Activated T-cell treated with anti-CD3 and anti-CD28 coated beads, Interleukin-2, amount 50 U/mL, for 72 hours (primary cell): Measurements from ENCODE around the gene INPP4A. TPM values are rescaled to one million over a fixed set of nuclear protein-coding genes. Genes with fewer than 3 reads are reported as not detected.
"Not testable (repeated sequence)": the region's sequence is repeated elsewhere in the genome, so short reads cannot be mapped to it uniquely, and the experiment has no call there.

Experiments used
- ATAC-seq, 2 donors: fragments of 150-1000 bp; cut with Tn5 transposase; replicated peaks in 1 of 2; 2 replicates each; pipeline ENCODE4 v1.10.0; 2021; ENCODE audit warnings: moderate library complexity in 2 of 2, mild to moderate bottlenecking in 1 of 2
- DNase-seq, 2 donors: peaks; one replicate each; pipeline ENCODE4 v3.0.0; 2021 to 2022; ENCODE audit warnings: mixed read lengths in 1 of 2
- H3K27ac Mint-ChIP-seq: one replicate; pipeline ENCODE4 v1.8.0; 2022; ENCODE audit warnings: mild to moderate bottlenecking, moderate library complexity, mixed read lengths
- H3K27me3 Mint-ChIP-seq: one replicate; pipeline ENCODE4 v1.8.0; 2022; ENCODE audit warnings: low read depth, mixed read lengths
- H3K36me3 Mint-ChIP-seq, 2 donors: one replicate each; pipeline ENCODE4 v1.8.0; 2022; ENCODE audit warnings: mixed read lengths in 2 of 2, mild to moderate bottlenecking in 1 of 2; ENCODE audit not compliant: insufficient read depth in 2 of 2
- H3K4me1 Mint-ChIP-seq: one replicate; pipeline ENCODE4 v1.8.0; 2022; ENCODE audit warnings: low read depth, mixed read lengths
- H3K4me3 Mint-ChIP-seq, 2 donors: one replicate each; pipeline ENCODE4 v1.8.0; 2022; ENCODE audit warnings: mild to moderate bottlenecking in 2 of 2, mixed read lengths in 2 of 2, moderate library complexity in 2 of 2
- H3K9me3 Mint-ChIP-seq, 2 donors: one replicate each; pipeline ENCODE4 v1.8.0; 2022; ENCODE audit warnings: mixed read lengths in 2 of 2
- total RNA-seq, 2 donors: library from RNA; stranded (reverse); gene quantifications; one replicate each; pipeline ENCODE4 v1.2.3, GENCODE V29; 2022

Gene INPP4A
- total RNA-seq, 2 donors from 2014 or later = 51.6 to 55.1 TPM

DNA sequence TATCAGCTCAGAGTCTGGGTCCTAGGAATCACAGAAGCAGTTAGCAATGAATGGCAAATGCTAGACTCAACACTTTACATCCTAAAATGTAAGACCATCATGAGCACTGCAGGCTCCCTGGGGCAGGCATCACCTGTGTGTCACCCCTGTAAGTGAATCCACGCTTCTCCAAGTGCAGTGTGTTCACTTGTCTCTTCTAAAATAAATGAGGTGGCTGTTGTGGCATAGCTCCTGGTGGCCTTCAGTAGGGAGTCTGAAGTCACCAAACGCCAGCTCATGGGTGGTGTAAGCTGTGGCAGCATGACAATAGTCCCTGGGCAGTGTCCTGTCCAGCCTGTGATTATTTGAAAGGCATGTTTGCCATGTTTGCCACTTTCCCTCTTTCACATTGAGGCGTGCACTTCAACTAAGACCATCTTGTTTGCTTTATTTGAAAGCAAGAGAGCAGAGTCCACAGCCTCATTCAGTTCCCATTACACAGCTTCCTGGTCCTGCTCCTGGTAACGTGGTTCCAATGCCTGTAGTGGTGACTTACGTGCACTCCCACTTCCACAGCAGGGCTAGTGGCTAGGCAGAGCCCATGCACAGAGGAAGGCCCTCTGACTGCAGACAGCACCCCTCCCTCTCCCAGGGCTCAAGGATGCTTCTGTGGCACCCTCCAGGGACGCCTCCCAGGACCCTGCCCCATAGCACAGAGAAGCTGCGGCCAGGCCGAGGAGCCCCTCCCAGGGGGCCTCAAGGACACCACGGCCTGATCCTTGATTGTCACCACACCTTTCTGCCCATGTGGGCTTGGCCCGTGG is 139.4 kb downstream of the INPP4A start:
- peaks cover 3% of the 10 kb centered on the region for H3K4me1 Mint-ChIP-seq
- H3K4me3 Mint-ChIP-seq = no peak overlapping the region
- no peak for ATAC-seq
- H3K27me3 Mint-ChIP-seq = no peaks in the 10 kb centered on the region
- H3K9me3 Mint-ChIP-seq = no peaks in the 10 kb centered on the region
- H3K36me3 Mint-ChIP-seq = peaks cover 0 to 9% of the 10 kb centered on the region in 2 donors
- no peak for DNase-seq
- H3K27ac Mint-ChIP-seq = no peak overlapping the region

DNA sequence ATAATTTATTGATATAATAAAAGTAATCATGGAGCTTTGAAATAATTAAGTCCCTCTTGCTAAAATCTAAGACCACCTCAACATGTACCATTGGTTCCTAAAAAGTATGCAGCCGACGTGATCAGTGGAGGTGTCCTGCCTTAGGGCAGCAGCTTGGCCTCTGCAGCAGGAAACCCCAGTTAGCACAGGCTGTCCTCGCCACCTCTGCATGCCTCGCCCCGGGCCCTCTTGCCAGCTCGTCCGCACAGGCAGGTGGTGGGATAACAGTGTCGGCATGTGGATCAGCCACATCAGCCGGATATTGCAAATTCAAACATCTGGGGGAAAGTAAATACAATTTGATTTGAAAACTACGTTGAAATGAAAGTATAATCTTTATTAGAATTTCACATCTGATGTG is 140.7 kb downstream of the INPP4A start:
- no peaks in the 10 kb centered on the region for H3K9me3 Mint-ChIP-seq
- DNase-seq = no peak
- no peak for ATAC-seq
- peaks cover 4% of the 10 kb centered on the region for H3K4me1 Mint-ChIP-seq
- H3K27ac Mint-ChIP-seq = no peak overlapping the region
- H3K36me3 Mint-ChIP-seq = peaks cover 0 to 9% of the 10 kb centered on the region in 2 donors
- no peaks in the 10 kb centered on the region for H3K27me3 Mint-ChIP-seq
- H3K4me3 Mint-ChIP-seq = no peak overlapping the region

DNA sequence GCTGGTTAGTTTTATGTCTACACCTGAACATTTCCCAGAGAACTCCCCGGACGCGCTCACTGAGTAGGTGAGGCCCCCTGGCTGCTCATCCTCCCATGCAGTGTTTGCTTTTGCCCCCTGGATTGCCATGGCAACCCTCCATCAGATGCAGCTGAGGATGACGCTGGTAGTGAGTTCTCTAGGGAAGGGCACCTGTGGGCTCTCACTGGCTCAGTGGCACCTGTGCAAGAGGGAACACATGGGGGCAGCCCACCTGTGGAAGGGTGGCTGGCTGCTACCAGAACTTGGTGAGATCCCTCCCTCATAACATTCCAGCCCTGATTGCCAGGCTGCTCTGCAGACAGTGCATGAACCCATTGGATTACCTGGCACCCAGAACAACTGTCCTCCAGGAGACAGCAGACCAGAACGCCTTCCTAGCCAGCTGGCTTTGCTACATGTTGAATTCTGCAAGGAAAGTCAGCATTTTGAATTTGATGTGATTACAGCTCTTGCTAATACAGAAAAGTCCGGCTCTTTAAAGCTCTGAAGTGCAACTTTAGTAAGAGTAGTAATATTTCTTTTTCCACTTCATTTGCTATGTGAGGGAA is 142.0 kb downstream of the INPP4A start:
- no peak overlapping the region for H3K4me3 Mint-ChIP-seq
- no peaks in the 10 kb centered on the region for H3K27me3 Mint-ChIP-seq
- peaks cover 0 to 12% of the 10 kb centered on the region in 2 donors for H3K36me3 Mint-ChIP-seq
- no peak for DNase-seq
- peaks cover 4% of the 10 kb centered on the region for H3K4me1 Mint-ChIP-seq
- no peaks in the 10 kb centered on the region for H3K9me3 Mint-ChIP-seq
- no peak for ATAC-seq
- H3K27ac Mint-ChIP-seq = no peak overlapping the region

DNA sequence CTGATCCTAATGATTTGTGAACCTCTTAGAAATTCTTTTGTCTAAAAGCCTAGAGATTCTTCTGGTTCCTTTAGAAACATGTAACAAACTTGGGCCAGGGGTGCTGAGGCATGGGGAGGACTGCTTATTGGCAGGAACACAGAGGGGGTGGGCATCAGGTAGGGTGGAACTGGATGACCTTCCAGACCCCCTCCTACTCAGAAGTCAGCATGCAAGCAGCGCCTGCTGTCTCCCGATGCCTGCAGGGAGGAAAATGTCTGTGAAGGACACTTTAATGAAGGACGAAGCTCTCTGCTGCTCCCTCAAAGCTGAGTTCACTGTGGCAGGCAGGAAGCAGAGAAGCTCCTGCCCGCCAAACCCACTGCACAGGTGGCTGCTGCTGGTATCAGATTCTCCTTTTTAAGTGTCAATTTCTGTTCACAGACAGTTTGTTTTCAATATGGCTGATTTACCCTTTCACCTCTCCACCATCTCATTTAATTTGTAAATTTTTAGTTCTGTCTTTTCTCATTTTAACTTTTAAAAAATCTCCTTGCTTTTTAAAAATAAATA is 144.3 kb downstream of the INPP4A start:
- no peak for ATAC-seq
- H3K27ac Mint-ChIP-seq = peak overlapping the region; percentile 61
- peaks cover 8 to 15% of the 10 kb centered on the region in 2 donors for H3K36me3 Mint-ChIP-seq

DNA sequence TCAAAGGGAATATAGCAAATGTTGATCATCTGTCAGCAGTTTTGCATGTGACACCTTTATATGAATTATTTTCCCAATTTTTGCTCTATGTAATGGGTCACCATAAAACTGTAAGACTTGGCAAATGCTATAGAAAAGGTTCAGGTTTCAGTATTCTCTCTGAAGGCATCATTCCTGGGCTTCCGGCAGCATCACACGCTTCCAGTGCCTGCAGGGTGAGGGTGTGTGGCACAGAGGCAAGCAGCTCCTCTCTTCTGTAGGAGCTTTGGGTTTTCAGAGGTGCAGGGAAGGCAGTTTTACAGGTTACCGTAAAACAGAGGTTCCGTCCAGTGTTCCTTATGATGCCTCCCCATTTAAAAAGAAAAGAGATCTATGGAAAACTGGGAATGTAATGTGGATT is 144.8 kb downstream of the INPP4A start:
- Mint-ChIP-seq H3K4me1 (peaks cover 4% of the 10 kb centered on the region), H3K4me3 (no peak overlapping the region), H3K36me3 (peaks cover 8 to 16% of the 10 kb centered on the region in 2 donors), H3K27me3 (no peaks in the 10 kb centered on the region), H3K9me3 (peaks cover 3 to 5% of the 10 kb centered on the region in 2 donors), H3K27ac (peak overlapping the region; percentile 61)
- ATAC-seq (no peak), DNase-seq (no peak)

More for the DNA sequence above, 144.3 kb downstream of the INPP4A start:
- Mint-ChIP-seq H3K4me1 (peaks cover 4% of the 10 kb centered on the region), H3K9me3 (peaks cover 2 to 5% of the 10 kb centered on the region in 2 donors), H3K4me3 (no peak overlapping the region), H3K27me3 (no peaks in the 10 kb centered on the region)
- DNase-seq = no peak

DNA sequence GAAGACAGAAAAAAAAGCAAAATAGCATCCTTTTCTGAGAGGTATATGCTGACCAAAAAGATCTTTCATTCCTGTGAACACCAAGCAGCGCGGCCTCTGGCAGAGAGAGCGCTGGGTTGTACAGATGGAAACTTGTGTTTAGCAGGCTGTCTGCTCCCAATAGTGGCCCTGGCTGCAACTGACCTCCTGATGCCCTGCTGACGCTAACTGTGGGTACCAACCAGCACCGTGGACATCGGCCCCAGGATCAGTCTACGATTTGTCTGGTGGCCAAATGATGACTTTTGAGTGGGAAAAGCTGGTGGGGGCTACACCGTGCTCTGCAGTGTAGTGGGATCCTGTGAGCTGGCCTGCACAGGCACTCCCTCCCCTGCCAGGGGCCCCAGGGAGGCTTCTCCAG is 147.9 kb downstream of the INPP4A start:
- ATAC-seq (peak in 1 of 2 donors; percentile 13), DNase-seq (no peak)
- Mint-ChIP-seq H3K27ac (no peak overlapping the region), H3K9me3 (peaks cover 3 to 7% of the 10 kb centered on the region in 2 donors), H3K4me1 (peaks cover 4% of the 10 kb centered on the region), H3K4me3 (no peak overlapping the region), H3K36me3 (peaks cover 11 to 16% of the 10 kb centered on the region in 2 donors), H3K27me3 (no peaks in the 10 kb centered on the region)

DNA sequence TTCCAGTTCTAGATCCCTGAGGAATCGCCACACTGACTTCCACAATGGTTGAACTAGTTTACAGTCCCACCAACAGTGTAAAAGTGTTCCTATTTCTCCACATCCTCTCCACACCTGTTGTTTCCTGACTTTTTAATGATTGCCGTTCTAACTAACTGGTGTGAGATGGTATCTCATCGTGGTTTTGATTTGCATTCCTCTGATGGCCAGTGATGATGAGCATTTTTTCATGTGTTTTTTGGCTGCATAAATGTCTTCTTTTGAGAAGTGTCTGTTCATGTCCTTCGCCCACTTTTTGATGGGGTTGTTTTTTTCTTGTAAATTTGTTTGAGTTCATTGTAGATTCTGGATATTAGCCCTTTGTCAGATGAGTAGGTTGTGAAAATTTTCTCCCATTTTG is 150.0 kb downstream of the INPP4A start:
- not testable (repeated sequence) for H3K27me3 Mint-ChIP-seq, ATAC-seq, H3K9me3 Mint-ChIP-seq, H3K27ac Mint-ChIP-seq, H3K4me1 Mint-ChIP-seq, DNase-seq, H3K4me3 Mint-ChIP-seq
- H3K36me3 Mint-ChIP-seq = peaks cover 13 to 26% of the 10 kb centered on the region in 2 donors

DNA sequence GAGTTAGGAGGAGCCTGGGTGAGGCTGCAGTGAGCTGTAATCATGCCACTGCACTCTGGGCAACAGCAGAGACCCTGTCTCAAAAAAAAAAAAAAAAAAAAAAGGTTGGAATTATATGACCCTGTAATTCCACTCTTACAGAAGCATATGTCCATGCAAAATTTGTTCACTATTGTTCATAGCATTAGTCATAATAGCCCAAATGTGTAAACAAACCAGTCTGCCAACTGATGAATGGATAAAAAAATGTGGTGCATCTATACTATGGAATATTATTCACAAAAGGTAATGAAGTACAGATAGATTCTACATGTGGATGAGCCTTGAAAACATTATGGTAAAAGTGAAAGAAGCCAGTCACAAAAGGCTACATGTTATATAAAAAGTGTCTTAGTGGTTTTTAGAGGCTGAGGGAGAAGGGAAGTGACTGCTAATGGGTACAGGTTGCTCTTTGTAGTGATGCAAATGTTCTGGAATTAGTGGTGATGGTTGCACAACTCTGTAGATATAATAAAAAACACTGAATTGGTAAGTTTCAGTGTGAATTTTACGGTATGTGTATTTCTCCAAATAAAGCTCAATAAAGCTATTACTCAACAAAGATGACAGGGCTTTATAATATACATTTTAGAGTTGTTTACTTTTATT is 154.2 kb downstream of the INPP4A start:
- H3K4me1 Mint-ChIP-seq = peaks cover 20% of the 10 kb centered on the region

DNA sequence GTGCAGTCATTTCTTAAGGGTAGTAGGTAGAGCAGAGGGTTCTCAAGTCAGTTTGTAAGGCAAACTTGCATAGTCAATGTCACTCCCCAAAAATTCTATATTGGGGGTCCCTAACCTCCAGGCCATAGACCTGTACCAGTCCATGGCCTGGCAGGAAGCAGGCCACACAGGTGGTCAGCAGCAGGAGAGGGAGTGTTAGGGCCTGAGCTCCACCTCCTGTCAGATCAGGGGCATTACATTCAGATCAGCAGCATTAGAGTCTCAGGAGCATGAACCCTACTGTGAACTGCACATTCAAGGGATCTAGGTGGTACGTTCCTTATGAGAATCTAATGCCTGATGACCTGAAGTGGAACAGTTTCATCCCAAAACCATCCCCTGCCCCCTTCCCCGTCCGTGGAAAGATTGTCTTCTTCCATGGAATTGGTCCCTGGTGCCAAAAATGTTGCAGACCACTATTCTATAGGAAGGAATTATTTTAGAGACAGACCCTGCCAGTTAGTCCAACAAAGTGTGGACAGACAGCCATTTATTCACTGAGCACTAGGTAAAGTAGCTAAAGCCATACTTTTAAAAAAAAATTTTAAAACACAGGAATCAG is 157.0 kb downstream of the INPP4A start:
- H3K4me3 Mint-ChIP-seq = no peak overlapping the region
- H3K36me3 Mint-ChIP-seq = peaks cover 3 to 19% of the 10 kb centered on the region in 2 donors
- H3K4me1 Mint-ChIP-seq = peaks cover 41% of the 10 kb centered on the region
- ATAC-seq (peak; percentile 65 to 69), DNase-seq (peak; percentile 23 to 30)
- no peaks in the 10 kb centered on the region for H3K27me3 Mint-ChIP-seq
- no peak overlapping the region for H3K27ac Mint-ChIP-seq
- H3K9me3 Mint-ChIP-seq = peaks cover 0 to under 1% of the 10 kb centered on the region in 2 donors

More for the DNA sequence above, 154.2 kb downstream of the INPP4A start:
- peak in 1 of 2 donors; percentile 50 for ATAC-seq
- Mint-ChIP-seq H3K27me3 (no peaks in the 10 kb centered on the region), H3K4me3 (no peak overlapping the region), H3K9me3 (peaks cover 1 to 2% of the 10 kb centered on the region in 2 donors), H3K36me3 (peaks cover 6 to 23% of the 10 kb centered on the region in 2 donors), H3K27ac (peak overlapping the region; percentile 84)
- no peak for DNase-seq

DNA sequence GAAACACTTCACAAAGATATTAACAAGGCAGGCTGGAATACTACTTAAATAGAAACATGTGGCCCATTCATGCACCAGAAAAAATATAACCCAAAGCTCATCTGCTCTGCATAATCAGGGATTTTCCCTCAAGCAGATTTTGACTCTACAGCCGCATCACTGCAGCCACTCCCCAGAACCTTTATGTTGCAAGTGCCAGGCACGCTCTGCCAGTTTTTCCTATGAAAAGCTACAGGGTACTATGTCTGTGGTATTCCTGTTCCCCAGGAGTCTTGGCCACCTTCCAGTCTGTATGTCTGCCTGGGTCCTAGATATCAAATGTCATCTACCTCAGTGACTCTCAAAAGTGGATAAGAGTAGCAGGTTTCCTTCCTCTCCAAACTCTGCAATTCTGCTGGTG is 159.9 kb downstream of the INPP4A start:
- Mint-ChIP-seq H3K27me3 (no peaks in the 10 kb centered on the region), H3K27ac (peak overlapping the region; percentile 64), H3K36me3 (peaks cover 8 to 15% of the 10 kb centered on the region in 2 donors), H3K9me3 (no peaks in the 10 kb centered on the region), H3K4me3 (no peak overlapping the region), H3K4me1 (peaks cover 47% of the 10 kb centered on the region)
- ATAC-seq (no peak), DNase-seq (no peak)

DNA sequence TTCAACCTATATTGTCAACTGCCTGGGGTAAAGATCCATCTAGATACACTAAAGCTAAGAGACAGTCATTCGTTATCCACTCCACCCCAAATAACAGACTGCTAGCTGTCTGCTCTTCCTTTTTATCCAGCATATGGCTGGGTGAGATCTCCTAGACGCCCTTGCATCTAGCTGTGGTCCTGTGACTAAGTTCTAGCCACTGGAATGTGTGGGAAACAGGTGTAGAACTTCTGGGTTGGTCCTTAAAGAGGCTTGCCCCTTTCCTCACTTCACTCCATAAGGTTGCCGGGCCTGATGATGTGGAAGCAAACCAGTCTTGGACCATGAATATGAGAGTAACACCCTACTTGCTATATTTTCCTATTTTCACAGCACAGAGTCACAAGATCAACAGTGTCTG is 160.4 kb downstream of the INPP4A start:
- DNase-seq = no peak
- peaks cover 8 to 15% of the 10 kb centered on the region in 2 donors for H3K36me3 Mint-ChIP-seq
- peak overlapping the region; percentile 64 for H3K27ac Mint-ChIP-seq
- H3K4me1 Mint-ChIP-seq = peaks cover 47% of the 10 kb centered on the region
- no peaks in the 10 kb centered on the region for H3K27me3 Mint-ChIP-seq
- no peak overlapping the region for H3K4me3 Mint-ChIP-seq
- no peaks in the 10 kb centered on the region for H3K9me3 Mint-ChIP-seq
- no peak for ATAC-seq

DNA sequence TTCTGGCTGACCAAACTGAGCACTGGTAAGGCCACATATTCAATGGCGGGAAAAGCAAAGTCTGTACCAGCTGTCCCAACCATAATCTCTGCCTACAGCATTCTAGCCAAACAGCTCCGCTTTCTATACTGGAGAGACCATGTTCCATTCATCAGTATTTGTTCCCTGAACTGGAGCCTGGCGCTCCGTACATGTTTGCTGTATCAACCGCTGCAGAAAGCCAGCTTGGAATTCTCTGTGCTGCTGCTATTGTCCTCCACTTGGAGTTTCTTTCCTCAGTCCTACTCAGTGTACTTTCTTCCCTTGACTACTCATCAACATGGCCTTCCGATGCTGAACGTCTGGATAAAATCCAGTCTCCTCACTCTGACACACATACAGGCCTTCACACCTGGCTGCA is 161.8 kb downstream of the INPP4A start:
- peaks cover 8 to 15% of the 10 kb centered on the region in 2 donors for H3K36me3 Mint-ChIP-seq

More for the DNA sequence above, 161.8 kb downstream of the INPP4A start:
- no peak for ATAC-seq
- Mint-ChIP-seq H3K4me1 (peaks cover 55% of the 10 kb centered on the region), H3K27ac (peak overlapping the region; percentile 86), H3K4me3 (peak overlapping the region; percentile 88 to 96), H3K9me3 (no peaks in the 10 kb centered on the region), H3K27me3 (no peaks in the 10 kb centered on the region)
- DNase-seq = no peak
